ENCODE data around the gene PLEKHA8.

GRCh38 chr7:30147785-30148184 is 119.6 kb downstream of the PLEKHA8 start:
- TF ChIP-seq POLR2A (IDR thresholded peaks at IDR 0.05), result no peak
- no peak for TF ChIP-seq CTCF (IDR thresholded peaks at IDR 0.05 in 8 of 11, conservative IDR thresholded peaks at IDR 0.05 in 3 of 11)
